Stimulated activated naive B cell treated with anti-CD40 and anti-IgM and Interleukin-4, amounts not matched to agents 10 μg/mL and 1 μg/mL and 100 μg/mL, for 72 hours (primary cell): Measurements from ENCODE around the gene NRARP.

Source experiments
- ATAC-seq, 2 donors: fragments of 150-1000 bp; cut with Tn5 transposase; replicated peaks; 2 replicates each; pipeline ENCODE4 v1.10.0; 2021; ENCODE audit warnings: moderate library complexity in 1 of 2
- DNase-seq: peaks from one replicate; pipeline ENCODE4 v3.0.0; 2021
- H3K27ac Mint-ChIP-seq: one replicate; pipeline ENCODE4 v1.8.0; 2022; ENCODE audit warnings: mild to moderate bottlenecking, mixed read lengths
- H3K27me3 Mint-ChIP-seq, 2 donors: one replicate each; pipeline ENCODE4 v1.8.0; 2022; ENCODE audit warnings: mixed read lengths in 2 of 2
- H3K36me3 Mint-ChIP-seq, 2 donors: one replicate each; pipeline ENCODE4 v1.8.0; 2022; ENCODE audit warnings: mixed read lengths in 2 of 2, mild to moderate bottlenecking in 1 of 2
- H3K4me1 Mint-ChIP-seq, 2 donors: one replicate each; pipeline ENCODE4 v1.8.0; 2022; ENCODE audit warnings: mixed read lengths in 2 of 2, mild to moderate bottlenecking in 1 of 2
- H3K4me3 Mint-ChIP-seq, 2 donors: one replicate each; pipeline ENCODE4 v1.8.0; 2022; ENCODE audit warnings: mild to moderate bottlenecking in 2 of 2, mixed read lengths in 2 of 2, moderate library complexity in 1 of 2
- H3K9me3 Mint-ChIP-seq, 2 donors: one replicate each; pipeline ENCODE4 v1.8.0; 2022; ENCODE audit warnings: mixed read lengths in 2 of 2, mild to moderate bottlenecking in 1 of 2

Gene NRARP

DNA sequence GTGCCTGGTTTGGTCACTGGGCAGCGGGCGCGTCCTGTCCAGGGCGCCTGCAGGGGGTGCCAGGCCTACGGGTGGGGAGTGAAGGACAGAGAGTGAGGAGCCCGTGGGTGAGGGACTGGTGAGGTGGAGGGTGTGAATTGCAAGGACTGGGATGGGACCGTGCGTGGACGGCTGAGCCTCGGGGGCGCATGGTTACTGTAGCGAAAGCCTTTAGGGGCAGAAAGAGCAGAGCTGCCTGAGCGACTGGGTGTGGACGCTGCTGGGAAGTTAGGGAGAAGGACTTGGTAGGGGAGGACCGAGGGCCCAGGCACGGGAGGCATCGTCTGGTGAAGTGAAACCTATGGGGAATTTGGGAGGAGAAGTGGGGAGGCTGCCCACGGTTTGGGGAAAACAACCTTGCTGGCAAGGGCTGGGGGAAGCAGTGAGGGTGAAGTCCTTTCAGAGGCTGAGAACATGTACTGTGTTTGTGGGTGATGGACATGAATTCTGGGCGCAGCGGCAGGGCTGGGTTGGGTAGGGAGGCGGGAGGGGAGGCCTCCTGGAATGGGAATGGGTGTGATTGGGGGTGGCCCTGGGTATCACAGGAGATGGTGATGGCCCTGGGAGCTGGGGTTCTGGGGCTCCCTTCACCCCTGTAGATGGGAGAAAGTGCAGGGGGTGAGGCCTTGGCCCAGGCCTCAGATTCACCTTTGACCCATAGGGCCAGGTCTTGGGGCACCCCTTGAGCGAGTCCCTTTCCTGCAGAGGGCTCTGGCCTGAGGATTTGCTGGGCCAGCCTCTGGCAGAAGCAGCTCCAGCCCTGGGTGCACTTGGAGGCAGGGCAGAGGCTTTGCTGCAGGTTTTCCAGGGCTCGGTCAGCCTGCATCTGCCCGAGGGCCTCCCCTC lies 26.2 kb downstream of the NRARP start:
- ATAC-seq (no peak), DNase-seq (no peak)
- Mint-ChIP-seq H3K4me3 (peak overlapping the region; percentile 51 to 57), H3K36me3 (peaks cover 20 to 27% of the 10 kb centered on the region in 2 donors), H3K9me3 (no peaks in the 10 kb centered on the region), H3K27me3 (no peaks in the 10 kb centered on the region), H3K4me1 (peaks cover 26 to 40% of the 10 kb centered on the region in 2 donors), H3K27ac (peak overlapping the region; percentile 80)

DNA sequence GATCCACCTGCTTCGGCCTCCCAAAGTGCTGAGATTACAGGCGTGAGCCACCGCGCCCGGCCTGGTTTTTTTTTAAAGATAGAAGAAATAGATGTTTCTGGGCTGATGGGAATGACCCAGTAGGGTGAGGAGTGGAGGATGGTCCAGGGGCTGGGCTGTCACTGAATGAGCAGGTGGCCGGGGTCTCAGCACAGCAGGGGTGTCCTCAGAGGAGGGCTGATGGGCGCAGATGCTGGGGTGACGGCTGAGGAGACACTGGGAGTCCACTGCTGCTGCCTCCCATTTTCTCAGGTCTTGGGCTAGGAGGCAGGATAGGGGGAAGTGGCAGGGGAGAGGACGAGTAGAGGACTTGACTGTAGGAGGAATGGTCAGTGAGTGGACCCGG lies 26.9 kb downstream of the NRARP start:
- Mint-ChIP-seq H3K27ac (peak overlapping the region; percentile 80), H3K9me3 (no peaks in the 10 kb centered on the region), H3K36me3 (peaks cover 20 to 27% of the 10 kb centered on the region in 2 donors), H3K4me1 (peaks cover 26 to 41% of the 10 kb centered on the region in 2 donors), H3K4me3 (peak overlapping the region; percentile 51 to 57), H3K27me3 (no peaks in the 10 kb centered on the region)
- ATAC-seq (no peak), DNase-seq (no peak)

DNA sequence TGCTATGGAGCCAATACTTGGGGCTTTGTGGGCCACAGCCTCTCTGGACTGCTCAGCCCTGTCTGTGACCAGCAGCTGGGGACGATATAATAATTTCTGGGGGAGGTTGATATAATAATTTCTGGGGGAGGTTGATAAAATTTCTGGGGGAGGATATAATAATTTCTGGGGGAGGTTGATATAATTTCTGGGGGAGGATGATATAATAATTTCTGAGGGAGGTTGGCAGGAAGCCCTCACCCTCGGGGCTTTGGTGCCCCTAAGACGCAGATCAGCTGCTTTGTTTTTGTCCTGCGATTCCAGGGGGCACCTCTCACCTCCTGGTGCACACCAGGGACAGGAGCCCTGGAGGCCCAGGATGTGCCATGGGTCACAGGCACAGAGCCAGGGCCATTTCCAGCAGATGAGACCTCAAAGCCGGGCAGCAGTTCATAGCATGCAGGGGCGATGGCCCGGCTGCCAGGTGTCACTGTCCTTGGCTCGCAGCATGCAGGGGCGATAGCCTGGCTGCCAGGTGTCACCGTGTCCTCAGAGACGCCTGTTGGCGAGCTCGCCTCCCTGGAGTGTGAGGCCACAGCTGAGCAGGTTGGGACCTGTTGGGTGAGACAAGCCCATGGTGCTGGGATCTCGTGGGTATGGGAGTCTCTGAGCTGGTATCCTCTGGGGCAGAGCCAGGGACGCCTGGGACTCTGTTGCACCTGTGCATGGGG lies 28.3 kb downstream of the NRARP start:
- Mint-ChIP-seq H3K4me3 (no peak overlapping the region), H3K4me1 (peaks cover 33 to 49% of the 10 kb centered on the region in 2 donors), H3K27ac (no peak overlapping the region), H3K9me3 (no peaks in the 10 kb centered on the region), H3K36me3 (peaks cover 27 to 40% of the 10 kb centered on the region in 2 donors), H3K27me3 (no peaks in the 10 kb centered on the region)
- DNase-seq = no peak
- no peak for ATAC-seq

DNA sequence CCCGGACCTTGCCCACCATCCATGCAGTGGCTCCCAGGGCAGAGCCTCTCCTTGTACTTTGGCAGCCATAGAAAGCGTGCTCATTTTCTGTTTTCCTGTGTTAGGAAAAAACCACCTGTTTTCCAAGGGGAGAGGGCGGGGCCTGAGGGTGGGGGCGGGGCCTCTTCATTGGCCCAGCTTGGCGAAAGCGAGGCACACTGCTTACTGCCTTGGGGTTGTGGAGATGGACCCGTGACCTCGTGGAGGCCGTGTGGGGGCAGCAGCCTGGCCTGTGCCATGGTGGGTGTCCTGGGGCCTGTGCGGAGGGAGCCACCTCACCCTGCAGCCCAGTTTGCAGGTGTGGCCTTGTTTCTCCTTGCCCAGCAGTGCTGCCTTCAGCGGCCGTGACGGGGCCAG lies 29.0 kb downstream of the NRARP start:
- Mint-ChIP-seq H3K9me3 (no peaks in the 10 kb centered on the region), H3K4me3 (no peak overlapping the region), H3K27ac (no peak overlapping the region), H3K4me1 (peaks cover 38 to 56% of the 10 kb centered on the region in 2 donors), H3K36me3 (peaks cover 34 to 46% of the 10 kb centered on the region in 2 donors), H3K27me3 (no peaks in the 10 kb centered on the region)
- DNase-seq (no peak), ATAC-seq (no peak)

DNA sequence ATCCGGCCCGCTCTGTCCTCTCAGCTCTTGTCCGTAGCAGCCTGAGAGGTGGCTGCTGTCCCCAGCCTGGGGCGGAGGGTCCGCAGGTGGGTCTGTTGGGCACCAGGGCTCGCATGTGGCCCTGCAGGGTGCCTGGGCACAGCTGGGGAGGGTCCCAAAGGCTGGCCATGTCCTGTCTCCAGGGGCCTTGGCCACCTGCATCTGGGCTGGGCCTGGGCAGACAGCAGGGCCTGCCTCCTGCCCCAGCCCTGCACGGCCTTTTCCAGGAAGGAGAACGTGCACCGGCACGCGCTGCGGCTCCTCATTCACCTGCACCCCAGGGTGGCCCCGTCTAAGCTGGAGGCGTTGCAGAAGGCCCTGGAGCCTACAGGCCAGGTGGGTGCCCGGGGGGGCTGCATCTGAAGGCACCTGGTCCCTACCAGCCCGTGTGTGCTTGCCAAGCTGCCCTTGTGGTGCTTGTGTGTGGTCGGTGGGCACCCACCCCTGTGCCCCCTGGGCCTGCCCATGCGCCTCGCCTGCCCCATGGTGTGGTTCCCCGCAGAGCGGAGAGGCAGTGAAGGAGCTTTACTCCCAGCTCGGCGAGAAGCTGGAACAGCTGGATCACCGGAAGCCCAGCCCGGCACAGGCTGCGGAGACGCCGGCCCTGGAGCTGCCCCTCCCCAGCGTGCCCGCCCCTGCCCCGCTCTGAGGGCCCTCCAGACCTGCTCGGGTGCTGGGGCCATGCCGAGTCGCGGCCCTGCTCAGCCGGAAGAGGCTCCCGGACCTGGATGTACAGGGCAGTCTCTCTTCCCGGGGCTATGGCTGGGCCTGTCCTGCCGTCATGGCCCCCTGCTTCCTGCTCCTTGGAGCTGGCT lies 29.6 kb downstream of the NRARP start:
- Mint-ChIP-seq H3K27ac (no peak overlapping the region), H3K9me3 (no peaks in the 10 kb centered on the region), H3K4me3 (no peak overlapping the region), H3K4me1 (peaks cover 44 to 62% of the 10 kb centered on the region in 2 donors), H3K27me3 (no peaks in the 10 kb centered on the region), H3K36me3 (peaks cover 40 to 53% of the 10 kb centered on the region in 2 donors)
- ATAC-seq (no peak), DNase-seq (no peak)

DNA sequence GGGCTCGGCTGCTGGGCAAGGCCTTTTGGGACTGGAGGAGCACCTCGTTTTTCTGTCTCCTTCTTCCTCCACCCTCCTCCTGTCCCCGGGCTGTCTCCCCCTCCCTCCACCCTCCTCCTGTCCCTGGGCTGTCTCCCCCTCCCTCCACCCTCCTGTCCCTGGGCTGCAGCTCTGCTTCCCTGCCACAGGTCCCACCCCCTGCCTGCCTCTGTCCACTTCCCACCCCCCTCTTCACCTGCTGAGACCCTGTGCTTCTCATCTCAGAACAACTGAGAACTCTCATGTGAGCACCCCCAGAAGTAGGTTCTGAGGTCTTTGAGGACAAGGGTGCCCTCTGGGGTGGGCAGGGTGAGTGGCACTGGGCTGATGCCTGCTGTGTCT lies 30.4 kb downstream of the NRARP start:
- H3K27me3 Mint-ChIP-seq = no peaks in the 10 kb centered on the region
- H3K9me3 Mint-ChIP-seq = no peaks in the 10 kb centered on the region
- H3K4me1 Mint-ChIP-seq = peaks cover 40 to 60% of the 10 kb centered on the region in 2 donors
- H3K36me3 Mint-ChIP-seq = peaks cover 44 to 58% of the 10 kb centered on the region in 2 donors
- H3K4me3 Mint-ChIP-seq = no peak overlapping the region
- DNase-seq = no peak
- no peak overlapping the region for H3K27ac Mint-ChIP-seq
- no peak for ATAC-seq

DNA sequence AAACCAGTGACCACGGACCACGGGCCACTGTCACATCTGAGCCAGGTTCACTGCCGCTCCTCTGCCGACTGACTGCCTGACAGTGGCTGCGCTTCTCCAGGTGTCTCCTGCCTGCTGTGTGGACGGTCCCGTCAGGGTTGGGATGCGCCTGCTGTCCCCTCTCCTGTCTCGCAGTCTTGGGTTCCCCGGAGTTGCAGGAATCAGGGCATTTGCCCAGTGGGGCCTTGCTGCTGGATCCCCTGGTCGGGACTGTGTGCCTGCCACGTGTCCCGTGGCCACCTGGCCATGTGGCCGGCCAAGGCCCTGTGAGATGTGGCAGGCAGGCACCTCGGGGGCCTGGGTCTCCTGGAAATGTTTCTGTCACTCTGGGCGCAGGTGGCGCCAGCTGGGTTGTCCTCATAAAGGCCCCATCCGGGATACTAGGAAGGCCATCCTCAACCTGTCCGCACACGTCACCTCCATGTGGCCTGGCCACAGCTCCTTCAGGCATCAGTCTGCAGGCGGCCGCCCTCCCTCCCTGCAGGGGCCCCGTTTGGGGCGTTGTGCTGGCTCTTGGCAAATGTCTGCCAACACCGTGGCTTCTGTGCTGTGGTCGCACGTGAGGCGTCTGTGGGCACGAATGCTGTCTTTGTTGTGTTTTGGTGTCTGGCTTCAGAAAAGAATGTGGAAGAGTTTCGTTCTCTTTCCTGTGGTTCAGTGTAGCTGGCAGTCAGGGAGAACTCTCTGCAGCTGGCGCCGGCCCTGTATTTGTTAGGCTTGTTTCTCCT lies 31.0 kb downstream of the NRARP start:
- ATAC-seq (no peak), DNase-seq (no peak)
- Mint-ChIP-seq H3K36me3 (peaks cover 44 to 61% of the 10 kb centered on the region in 2 donors), H3K4me1 (peaks cover 37 to 54% of the 10 kb centered on the region in 2 donors), H3K9me3 (no peaks in the 10 kb centered on the region), H3K27ac (peak overlapping the region; percentile 31), H3K27me3 (no peaks in the 10 kb centered on the region), H3K4me3 (no peak overlapping the region)

DNA sequence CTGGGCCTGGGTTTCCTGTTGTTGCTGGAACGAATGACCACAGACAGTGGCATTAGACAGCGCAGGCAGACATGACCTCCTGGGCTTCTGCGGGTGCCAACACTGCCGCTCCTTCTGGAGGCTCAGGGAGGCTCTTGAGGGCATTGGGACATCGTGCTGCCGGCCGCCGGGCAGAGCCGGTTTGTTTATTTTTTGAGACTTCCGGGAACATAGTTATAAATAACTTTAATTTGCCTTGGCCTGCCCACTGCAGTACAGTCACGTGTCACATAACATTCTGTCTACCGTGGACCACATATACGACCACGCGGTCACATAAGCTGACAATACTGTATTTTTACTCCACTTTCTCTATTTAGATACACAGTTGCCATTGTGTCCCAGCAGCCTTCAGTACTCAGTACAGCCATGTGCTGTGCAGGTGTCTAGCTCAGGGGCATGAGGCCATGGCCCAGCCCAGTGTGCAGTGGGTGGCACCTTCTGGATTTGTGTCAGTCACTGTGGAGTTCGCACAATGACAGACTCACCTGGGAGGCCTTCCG lies 32.8 kb downstream of the NRARP start:
- peak overlapping the region; percentile 26 for H3K27ac Mint-ChIP-seq
- peaks cover 40 to 60% of the 10 kb centered on the region in 2 donors for H3K36me3 Mint-ChIP-seq
- H3K27me3 Mint-ChIP-seq = no peaks in the 10 kb centered on the region
- DNase-seq (no peak), ATAC-seq (no peak)
- H3K9me3 Mint-ChIP-seq = no peaks in the 10 kb centered on the region
- peaks cover 22 to 36% of the 10 kb centered on the region in 2 donors for H3K4me1 Mint-ChIP-seq
- no peak overlapping the region for H3K4me3 Mint-ChIP-seq

DNA sequence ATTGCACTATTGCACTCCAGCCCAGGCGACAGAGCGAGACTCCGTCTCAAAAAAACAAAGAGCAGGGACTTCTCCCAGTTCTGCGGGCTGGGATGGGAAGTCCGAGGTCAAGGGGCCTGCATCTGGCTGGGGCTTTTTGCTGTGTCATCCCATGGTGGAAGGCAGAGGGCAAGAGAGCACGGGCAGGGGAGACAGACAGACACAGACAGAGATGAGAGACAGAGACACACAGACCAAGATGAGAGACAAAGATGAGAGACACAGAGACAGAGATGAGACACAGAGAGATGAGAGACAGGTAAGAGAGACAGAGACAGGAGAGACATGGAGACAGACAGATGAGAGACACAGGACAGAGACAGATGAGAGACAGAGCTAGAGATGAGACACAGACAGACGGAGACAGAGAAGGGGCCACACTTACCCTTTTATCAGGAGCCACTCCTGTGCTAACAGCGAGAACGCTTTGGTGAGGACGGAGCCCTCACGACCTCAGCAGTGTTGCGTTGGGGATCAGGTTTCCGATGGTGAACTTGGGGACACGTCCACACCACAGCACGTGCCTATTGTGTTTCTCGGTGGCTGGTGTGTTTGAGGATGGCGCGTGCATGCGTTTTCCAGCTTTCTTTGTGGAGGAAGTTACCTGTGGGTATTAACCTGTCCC lies 33.4 kb downstream of the NRARP start:
- peak overlapping the region; percentile 70 for H3K27ac Mint-ChIP-seq
- H3K4me1 Mint-ChIP-seq = peaks cover 21 to 34% of the 10 kb centered on the region in 2 donors
- H3K9me3 Mint-ChIP-seq = no peaks in the 10 kb centered on the region
- no peaks in the 10 kb centered on the region for H3K27me3 Mint-ChIP-seq
- no peak for ATAC-seq
- peaks cover 44 to 60% of the 10 kb centered on the region in 2 donors for H3K36me3 Mint-ChIP-seq
- DNase-seq = no peak
- H3K4me3 Mint-ChIP-seq = peak overlapping the region; percentile 1 to 15

DNA sequence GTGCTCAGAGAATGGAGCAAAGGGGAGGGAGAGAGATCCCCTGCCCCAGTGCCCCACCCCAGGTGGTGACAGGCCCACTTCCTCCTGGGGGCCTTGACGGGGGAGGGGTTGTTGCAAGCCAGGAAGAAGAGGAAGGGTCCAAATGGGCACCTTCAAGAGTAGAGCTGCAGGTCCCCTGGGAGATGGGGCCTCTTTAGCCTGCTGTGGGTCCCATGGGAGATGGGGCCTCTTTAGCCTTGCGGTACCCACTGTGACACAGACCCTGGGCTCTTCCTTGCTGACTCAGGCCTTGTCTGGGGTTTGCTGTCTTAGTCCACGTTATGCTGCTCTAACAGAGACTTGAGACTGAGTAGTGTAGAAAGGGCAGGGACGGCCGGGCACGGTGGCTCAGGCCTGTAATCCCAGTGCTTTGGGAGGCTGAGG lies 34.1 kb downstream of the NRARP start:
- peak overlapping the region; percentile 71 for H3K27ac Mint-ChIP-seq
- H3K27me3 Mint-ChIP-seq = no peaks in the 10 kb centered on the region
- DNase-seq (peak; percentile 70), ATAC-seq (peak; percentile 92 to 95)
- peak overlapping the region; percentile 19 to 49 for H3K4me3 Mint-ChIP-seq
- H3K36me3 Mint-ChIP-seq = peaks cover 44 to 55% of the 10 kb centered on the region in 2 donors
- no peaks in the 10 kb centered on the region for H3K9me3 Mint-ChIP-seq
- peaks cover 21 to 38% of the 10 kb centered on the region in 2 donors for H3K4me1 Mint-ChIP-seq

DNA sequence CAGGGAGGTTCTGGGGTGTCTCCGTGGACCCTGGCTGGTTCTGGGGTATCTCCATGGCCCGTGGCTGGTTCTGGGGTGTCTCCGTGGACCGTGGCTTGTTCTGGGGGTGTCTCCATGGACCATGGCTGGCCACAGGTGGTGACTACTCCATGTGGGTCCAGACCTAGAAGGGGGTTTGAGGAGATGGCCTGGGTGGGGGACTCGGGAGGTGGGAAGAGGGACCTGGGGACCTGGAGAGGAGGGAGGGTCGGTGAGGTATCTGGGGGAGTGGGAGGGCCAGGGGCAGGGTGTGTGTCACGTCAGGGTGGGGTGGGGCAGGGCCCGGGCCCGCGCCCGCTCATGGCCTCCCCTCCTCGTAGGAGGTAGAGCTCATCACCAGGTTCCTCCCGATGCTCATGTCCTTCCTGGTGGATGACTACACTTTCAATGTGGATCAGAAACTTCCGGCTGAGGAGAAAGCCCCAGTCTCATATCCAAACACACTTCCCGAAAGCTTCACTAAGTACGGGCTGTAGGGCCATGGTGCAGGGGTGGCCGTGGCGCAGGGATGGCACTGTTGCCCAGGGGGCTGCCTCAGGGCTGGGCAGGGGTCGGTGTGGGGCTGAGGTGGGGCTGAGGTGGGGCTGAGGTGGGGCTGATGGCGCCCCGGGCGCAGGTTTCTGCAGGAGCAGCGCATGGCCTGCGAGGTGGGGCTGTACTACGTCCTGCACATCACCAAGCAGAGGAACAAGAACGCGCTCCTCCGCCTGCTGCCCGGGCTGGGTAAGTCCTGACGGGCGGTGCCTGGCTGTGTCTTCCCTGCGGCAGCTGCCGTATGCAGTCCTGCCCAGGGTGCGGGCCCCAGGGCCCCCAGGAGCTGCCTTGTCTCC lies 35.3 kb downstream of the NRARP start:
- Mint-ChIP-seq H3K4me3 (no peak overlapping the region), H3K36me3 (peaks cover 45 to 55% of the 10 kb centered on the region in 2 donors), H3K4me1 (peaks cover 22 to 41% of the 10 kb centered on the region in 2 donors), H3K27ac (no peak overlapping the region), H3K9me3 (no peaks in the 10 kb centered on the region), H3K27me3 (no peaks in the 10 kb centered on the region)
- ATAC-seq = no peak
- DNase-seq = no peak

DNA sequence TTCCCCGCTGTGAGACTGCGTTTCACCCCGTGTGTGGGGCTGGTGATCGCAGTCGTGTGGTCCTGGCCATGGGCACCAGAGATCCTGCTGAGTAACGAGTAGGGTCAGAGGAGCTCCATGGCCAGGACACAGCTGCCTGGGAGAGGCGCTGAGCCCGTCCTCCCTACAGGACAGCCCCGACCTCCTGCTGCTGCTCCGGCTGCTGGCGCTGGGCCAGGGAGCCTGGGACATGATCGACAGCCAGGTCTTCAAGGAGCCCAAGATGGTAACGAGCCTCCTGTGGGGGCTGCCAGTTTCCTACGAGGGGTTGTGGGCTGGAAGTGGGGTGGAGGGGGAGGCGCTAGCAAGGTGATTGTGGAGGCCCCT lies 35.9 kb downstream of the NRARP start:
- peaks cover 46 to 57% of the 10 kb centered on the region in 2 donors for H3K36me3 Mint-ChIP-seq
- no peaks in the 10 kb centered on the region for H3K27me3 Mint-ChIP-seq
- H3K4me3 Mint-ChIP-seq = no peak overlapping the region
- peaks cover 21 to 41% of the 10 kb centered on the region in 2 donors for H3K4me1 Mint-ChIP-seq
- ATAC-seq (no peak), DNase-seq (no peak)
- no peak overlapping the region for H3K27ac Mint-ChIP-seq
- H3K9me3 Mint-ChIP-seq = no peaks in the 10 kb centered on the region
